Measurements from ENCODE around the gene ALK.

DNA sequence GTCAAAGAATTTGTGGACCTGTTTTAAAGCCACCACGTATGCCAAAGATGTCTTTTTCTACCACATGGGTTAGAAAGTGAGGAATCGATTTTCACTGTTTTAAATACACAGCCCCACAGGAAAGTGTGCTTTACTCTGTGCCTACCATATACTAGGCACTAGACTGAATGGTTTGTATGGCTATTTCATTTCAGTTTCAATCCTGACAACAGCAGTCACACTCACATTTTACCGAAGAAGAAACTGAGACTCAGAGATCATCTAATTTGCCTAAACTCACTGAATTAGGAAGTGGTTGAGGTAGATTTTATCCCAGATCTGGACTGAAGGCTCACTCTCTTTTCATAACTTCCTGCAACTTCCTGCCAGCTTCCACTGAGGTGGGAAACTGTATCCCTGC lies 176.4 kb downstream of the ALK start:
- TF ChIP-seq, protein P1, sequence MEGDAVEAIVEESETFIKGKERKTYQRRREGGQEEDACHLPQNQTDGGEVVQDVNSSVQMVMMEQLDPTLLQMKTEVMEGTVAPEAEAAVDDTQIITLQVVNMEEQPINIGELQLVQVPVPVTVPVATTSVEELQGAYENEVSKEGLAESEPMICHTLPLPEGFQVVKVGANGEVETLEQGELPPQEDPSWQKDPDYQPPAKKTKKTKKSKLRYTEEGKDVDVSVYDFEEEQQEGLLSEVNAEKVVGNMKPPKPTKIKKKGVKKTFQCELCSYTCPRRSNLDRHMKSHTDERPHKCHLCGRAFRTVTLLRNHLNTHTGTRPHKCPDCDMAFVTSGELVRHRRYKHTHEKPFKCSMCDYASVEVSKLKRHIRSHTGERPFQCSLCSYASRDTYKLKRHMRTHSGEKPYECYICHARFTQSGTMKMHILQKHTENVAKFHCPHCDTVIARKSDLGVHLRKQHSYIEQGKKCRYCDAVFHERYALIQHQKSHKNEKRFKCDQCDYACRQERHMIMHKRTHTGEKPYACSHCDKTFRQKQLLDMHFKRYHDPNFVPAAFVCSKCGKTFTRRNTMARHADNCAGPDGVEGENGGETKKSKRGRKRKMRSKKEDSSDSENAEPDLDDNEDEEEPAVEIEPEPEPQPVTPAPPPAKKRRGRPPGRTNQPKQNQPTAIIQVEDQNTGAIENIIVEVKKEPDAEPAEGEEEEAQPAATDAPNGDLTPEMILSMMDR (IDR thresholded peaks at IDR 0.05) = no peak
- TF ChIP-seq POLR2A (IDR thresholded peaks at IDR 0.05) = no peak

Data from thyroid gland (tissue), 4 donors.